K562 (cell line): ENCODE measurements around the gene GPN3. TPM values are rescaled to one million over a fixed set of nuclear protein-coding genes. Genes with fewer than 3 reads are reported as not detected.

Experiments
- FOXP1 ChIP-seq: sonication (generic); formaldehyde crosslinking; IDR thresholded peaks from 2 replicates; pipeline ENCODE4 v1.8.0; 2022; ENCODE audit warnings: mild to moderate bottlenecking, missing genetic modification reagents
- KDM5B ChIP-seq: fragments of 200-600 bp; sonication (generic); IDR thresholded peaks from 2 replicates; pipeline ENCODE4 v1.6.1; 2012; ENCODE audit warnings: low read depth, mild to moderate bottlenecking, moderate library complexity, low read length, control low read depth, inconsistent platforms; ENCODE audit not compliant: insufficient replicate concordance
- SUPT5H ChIP-seq: fragments of 450-650 bp; IDR thresholded peaks from 2 replicates; pipeline ENCODE4 v1.6.1; 2016
- TARDBP ChIP-seq: fragments of 450-650 bp; IDR thresholded peaks from 2 replicates; pipeline ENCODE4 v1.6.1; 2016
- ZEB2 ChIP-seq: fragments of 450-650 bp; IDR thresholded peaks from 2 replicates; pipeline ENCODE4 v1.6.1; 2016
- polyA plus RNA-seq, 8 experiments: library from polyadenylated mRNA; depleted of rRNA in 4 of 8; stranded (reverse) in 5 of 8; unstranded in 3 of 8; fragments of >200 nt; fragmentation: Nextera tagmentation in 2 of 8; fragmentation: Illumina TruSeq in 1 of 8; extraction: Ambion mirVana in 2 of 8; extraction: Trizol in 1 of 8; gene quantifications; 2 replicates each; pipeline versions ENCODE4 v1.2.1 to v1.2.3, GENCODE V29; 2011 to 2014; ENCODE audit warnings: inconsistent platforms in 1 of 8, missing spikeins in 1 of 8
- total RNA-seq, 7 experiments: library from RNA; depleted of rRNA in 6 of 7; stranded (reverse); fragments of >200 nt in 6 of 7; fragmentation: Illumina TruSeq in 2 of 7; extraction: Trizol in 2 of 7; gene quantifications; 2 replicates each; pipeline versions ENCODE4 v1.2.1 to v1.2.3, GENCODE V29; 2011 to 2021; ENCODE audit warnings: low replicate concordance in 1 of 7
- TF ChIP-seq, protein P1 (sequence below): fragments of 250-450 bp; sonication (Bioruptor Pico); IDR thresholded peaks from 2 replicates; pipeline ENCODE4 v1.4.0; 2020; ENCODE audit warnings: mild to moderate bottlenecking, moderate library complexity
- TF ChIP-seq, protein P2 (sequence below): sonication (generic); formaldehyde crosslinking; IDR thresholded peaks from 2 replicates; pipeline ENCODE4 v1.8.0; 2022; ENCODE audit warnings: missing genetic modification reagents, mild to moderate bottlenecking, moderate library complexity, borderline replicate concordance
- TF ChIP-seq, protein P3 (sequence below): sonication (generic); formaldehyde crosslinking; IDR thresholded peaks from 2 replicates; pipeline ENCODE4 v1.8.0; 2022; ENCODE audit warnings: mild to moderate bottlenecking, missing genetic modification reagents
- TF ChIP-seq, protein P4 (sequence below): fragments of 450-650 bp; IDR thresholded peaks from 2 replicates; pipeline ENCODE4 v1.6.1; 2017; ENCODE audit warnings: mild to moderate bottlenecking, moderate library complexity
- TF ChIP-seq, protein P5 (sequence below): fragments of 200-400 bp; formaldehyde crosslinking; IDR thresholded peaks from 2 replicates; pipeline ENCODE4 v1.6.1; 2017; ENCODE audit warnings: mild to moderate bottlenecking, low read depth, low read length, moderate library complexity
- TF ChIP-seq, protein P6 (sequence below): sonication (generic); formaldehyde crosslinking; IDR thresholded peaks from 2 replicates; pipeline ENCODE4 v1.8.0; 2022; ENCODE audit warnings: mild to moderate bottlenecking, missing genetic modification reagents
- TF ChIP-seq, protein P7 (sequence below), 2 experiments: fragments of 450-650 bp; conservative IDR thresholded peaks; 2 replicates each; pipeline ENCODE4 v1.6.1; 2017; ENCODE audit warnings: mild to moderate bottlenecking in 2 of 2, moderate library complexity in 2 of 2
- TF ChIP-seq, protein P8 (sequence below): fragments of 250-450 bp; sonication (Bioruptor Pico); IDR thresholded peaks from 2 replicates; pipeline ENCODE4 v1.4.0; 2020; ENCODE audit warnings: mild to moderate bottlenecking

GPN3 gene
- total and polyA plus RNA-seq, 9 of the 15 experiments (the other 6 are each of a cell fraction or from before 2014, with no cell fraction given): 35.8 to 123 (median 64.2) TPM

DNA sequence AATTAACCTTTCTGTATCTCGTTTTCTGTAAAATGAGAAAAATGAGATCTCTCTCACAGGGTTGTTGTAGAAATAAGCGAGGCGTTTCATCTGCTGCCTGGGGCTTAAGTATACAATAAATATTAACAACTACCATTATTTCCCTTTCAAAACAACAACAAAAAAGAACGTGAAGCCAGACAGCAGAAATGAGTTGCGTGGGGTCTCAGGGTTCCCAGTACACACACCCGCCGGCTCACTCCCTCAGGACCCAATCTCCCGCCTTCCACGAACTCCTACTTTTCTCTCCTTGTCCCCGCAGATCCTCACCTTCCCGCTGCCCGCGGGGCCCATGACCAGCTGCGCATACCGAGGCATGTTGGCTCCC is 227 bp downstream of the GPN3 start (continued):
- TF ChIP-seq TARDBP (no peak), SUPT5H (peak; percentile 90; the same call in 1 of the 2 replicates), ZEB2 (no peak), KDM5B (peak; percentile 82), FOXP1 (CRISPR knock-in tag) (0 out of 2 replicates have a peak, but pooled peaks have one; percentile 15)
- TF ChIP-seq, protein P1, sequence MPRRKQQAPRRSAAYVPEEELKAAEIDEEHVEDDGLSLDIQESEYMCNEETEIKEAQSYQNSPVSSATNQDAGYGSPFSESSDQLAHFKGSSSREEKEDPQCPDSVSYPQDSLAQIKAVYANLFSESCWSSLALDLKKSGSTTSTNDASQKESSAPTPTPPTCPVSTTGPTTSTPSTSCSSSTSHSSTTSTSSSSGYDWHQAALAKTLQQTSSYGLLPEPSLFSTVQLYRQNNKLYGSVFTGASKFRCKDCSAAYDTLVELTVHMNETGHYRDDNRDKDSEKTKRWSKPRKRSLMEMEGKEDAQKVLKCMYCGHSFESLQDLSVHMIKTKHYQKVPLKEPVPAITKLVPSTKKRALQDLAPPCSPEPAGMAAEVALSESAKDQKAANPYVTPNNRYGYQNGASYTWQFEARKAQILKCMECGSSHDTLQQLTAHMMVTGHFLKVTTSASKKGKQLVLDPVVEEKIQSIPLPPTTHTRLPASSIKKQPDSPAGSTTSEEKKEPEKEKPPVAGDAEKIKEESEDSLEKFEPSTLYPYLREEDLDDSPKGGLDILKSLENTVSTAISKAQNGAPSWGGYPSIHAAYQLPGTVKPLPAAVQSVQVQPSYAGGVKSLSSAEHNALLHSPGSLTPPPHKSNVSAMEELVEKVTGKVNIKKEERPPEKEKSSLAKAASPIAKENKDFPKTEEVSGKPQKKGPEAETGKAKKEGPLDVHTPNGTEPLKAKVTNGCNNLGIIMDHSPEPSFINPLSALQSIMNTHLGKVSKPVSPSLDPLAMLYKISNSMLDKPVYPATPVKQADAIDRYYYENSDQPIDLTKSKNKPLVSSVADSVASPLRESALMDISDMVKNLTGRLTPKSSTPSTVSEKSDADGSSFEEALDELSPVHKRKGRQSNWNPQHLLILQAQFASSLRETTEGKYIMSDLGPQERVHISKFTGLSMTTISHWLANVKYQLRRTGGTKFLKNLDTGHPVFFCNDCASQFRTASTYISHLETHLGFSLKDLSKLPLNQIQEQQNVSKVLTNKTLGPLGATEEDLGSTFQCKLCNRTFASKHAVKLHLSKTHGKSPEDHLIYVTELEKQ: no peak
- TF ChIP-seq, protein P2, sequence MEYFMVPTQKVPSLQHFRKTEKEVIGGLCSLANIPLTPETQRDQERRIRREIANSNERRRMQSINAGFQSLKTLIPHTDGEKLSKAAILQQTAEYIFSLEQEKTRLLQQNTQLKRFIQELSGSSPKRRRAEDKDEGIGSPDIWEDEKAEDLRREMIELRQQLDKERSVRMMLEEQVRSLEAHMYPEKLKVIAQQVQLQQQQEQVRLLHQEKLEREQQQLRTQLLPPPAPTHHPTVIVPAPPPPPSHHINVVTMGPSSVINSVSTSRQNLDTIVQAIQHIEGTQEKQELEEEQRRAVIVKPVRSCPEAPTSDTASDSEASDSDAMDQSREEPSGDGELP (CRISPR knock-in tag): peak; percentile 85
- TF ChIP-seq, protein P3, sequence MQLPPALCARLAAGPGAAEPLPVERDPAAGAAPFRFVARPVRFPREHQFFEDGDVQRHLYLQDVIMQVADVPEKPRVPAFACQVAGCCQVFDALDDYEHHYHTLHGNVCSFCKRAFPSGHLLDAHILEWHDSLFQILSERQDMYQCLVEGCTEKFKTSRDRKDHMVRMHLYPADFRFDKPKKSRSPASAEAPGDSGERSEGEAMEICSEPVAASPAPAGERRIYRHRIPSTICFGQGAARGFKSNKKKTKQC (CRISPR knock-in tag): no peak; the same call in 1 of the 2 replicates
- TF ChIP-seq, protein P4, sequence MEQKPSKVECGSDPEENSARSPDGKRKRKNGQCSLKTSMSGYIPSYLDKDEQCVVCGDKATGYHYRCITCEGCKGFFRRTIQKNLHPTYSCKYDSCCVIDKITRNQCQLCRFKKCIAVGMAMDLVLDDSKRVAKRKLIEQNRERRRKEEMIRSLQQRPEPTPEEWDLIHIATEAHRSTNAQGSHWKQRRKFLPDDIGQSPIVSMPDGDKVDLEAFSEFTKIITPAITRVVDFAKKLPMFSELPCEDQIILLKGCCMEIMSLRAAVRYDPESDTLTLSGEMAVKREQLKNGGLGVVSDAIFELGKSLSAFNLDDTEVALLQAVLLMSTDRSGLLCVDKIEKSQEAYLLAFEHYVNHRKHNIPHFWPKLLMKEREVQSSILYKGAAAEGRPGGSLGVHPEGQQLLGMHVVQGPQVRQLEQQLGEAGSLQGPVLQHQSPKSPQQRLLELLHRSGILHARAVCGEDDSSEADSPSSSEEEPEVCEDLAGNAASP: no peak
- TF ChIP-seq, protein P5, sequence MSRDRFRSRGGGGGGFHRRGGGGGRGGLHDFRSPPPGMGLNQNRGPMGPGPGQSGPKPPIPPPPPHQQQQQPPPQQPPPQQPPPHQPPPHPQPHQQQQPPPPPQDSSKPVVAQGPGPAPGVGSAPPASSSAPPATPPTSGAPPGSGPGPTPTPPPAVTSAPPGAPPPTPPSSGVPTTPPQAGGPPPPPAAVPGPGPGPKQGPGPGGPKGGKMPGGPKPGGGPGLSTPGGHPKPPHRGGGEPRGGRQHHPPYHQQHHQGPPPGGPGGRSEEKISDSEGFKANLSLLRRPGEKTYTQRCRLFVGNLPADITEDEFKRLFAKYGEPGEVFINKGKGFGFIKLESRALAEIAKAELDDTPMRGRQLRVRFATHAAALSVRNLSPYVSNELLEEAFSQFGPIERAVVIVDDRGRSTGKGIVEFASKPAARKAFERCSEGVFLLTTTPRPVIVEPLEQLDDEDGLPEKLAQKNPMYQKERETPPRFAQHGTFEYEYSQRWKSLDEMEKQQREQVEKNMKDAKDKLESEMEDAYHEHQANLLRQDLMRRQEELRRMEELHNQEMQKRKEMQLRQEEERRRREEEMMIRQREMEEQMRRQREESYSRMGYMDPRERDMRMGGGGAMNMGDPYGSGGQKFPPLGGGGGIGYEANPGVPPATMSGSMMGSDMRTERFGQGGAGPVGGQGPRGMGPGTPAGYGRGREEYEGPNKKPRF: no peak
- TF ChIP-seq, protein P6, sequence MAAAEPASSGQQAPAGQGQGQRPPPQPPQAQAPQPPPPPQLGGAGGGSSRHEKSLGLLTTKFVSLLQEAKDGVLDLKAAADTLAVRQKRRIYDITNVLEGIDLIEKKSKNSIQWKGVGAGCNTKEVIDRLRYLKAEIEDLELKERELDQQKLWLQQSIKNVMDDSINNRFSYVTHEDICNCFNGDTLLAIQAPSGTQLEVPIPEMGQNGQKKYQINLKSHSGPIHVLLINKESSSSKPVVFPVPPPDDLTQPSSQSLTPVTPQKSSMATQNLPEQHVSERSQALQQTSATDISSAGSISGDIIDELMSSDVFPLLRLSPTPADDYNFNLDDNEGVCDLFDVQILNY (CRISPR knock-in tag): 0 out of 2 replicates have a peak, but pooled peaks have one; percentile 32
- TF ChIP-seq, protein P7, sequence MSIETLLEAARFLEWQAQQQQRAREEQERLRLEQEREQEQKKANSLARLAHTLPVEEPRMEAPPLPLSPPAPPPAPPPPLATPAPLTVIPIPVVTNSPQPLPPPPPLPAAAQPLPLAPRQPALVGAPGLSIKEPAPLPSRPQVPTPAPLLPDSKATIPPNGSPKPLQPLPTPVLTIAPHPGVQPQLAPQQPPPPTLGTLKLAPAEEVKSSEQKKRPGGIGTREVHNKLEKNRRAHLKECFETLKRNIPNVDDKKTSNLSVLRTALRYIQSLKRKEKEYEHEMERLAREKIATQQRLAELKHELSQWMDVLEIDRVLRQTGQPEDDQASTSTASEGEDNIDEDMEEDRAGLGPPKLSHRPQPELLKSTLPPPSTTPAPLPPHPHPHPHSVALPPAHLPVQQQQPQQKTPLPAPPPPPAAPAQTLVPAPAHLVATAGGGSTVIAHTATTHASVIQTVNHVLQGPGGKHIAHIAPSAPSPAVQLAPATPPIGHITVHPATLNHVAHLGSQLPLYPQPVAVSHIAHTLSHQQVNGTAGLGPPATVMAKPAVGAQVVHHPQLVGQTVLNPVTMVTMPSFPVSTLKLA (conservative IDR thresholded peaks at IDR 0.05): peak in 1 of 2 experiments; percentile 74; a peak in 1 of 4 replicates
- TF ChIP-seq, protein P8, sequence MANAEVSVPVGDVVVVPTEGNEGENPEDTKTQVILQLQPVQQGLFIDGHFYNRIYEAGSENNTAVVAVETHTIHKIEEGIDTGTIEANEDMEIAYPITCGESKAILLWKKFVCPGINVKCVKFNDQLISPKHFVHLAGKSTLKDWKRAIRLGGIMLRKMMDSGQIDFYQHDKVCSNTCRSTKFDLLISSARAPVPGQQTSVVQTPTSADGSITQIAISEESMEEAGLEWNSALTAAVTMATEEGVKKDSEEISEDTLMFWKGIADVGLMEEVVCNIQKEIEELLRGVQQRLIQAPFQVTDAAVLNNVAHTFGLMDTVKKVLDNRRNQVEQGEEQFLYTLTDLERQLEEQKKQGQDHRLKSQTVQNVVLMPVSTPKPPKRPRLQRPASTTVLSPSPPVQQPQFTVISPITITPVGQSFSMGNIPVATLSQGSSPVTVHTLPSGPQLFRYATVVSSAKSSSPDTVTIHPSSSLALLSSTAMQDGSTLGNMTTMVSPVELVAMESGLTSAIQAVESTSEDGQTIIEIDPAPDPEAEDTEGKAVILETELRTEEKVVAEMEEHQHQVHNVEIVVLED (CRISPR knock-in tag): no peak
